Fibroblast of gingiva (primary cell): Measurements from ENCODE around the gene TNIK.
A peak's percentile ranks its signal among the peaks of the same experiment; 100 is the strongest.

Experiments
- DNase-seq: peaks from one replicate; pipeline ENCODE4 v3.0.0-alpha.2; 2011; ENCODE audit warnings: low read depth

Gene TNIK

GRCh38 chr3:171362575-171362974, 97.6 kb downstream of the TNIK start:
- DNase-seq = no peak

GRCh38 chr3:171358881-171359198, 101.4 kb downstream of the TNIK start:
- no peak for DNase-seq

- no peak for DNase-seq
Observed at GRCh38 chr3:171358181-171358880, 101.9 kb downstream of the TNIK start.

GRCh38 chr3:171357721-171358120, 102.5 kb downstream of the TNIK start:
- no peak for DNase-seq

DNA sequence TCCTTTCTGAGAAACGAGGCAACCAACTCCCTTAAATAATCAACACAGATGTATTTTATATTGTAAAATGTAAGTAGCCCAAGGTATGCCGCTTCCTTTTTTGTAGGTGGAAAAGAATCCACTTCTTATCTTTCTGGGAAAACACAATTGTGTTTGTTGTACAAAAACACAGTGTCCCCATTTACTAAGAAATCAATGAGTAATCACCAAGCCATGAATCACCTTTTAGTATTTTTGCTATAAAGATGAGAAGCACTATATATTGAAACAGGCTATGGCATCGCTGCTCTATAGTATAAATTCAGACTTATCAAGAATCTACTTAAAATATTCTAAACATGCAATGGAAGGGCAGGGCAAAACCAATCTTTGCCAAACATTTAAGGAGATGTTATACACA, 104.0 kb downstream of the TNIK start:
- no peak for DNase-seq

- DNase-seq = no peak
Observed at GRCh38 chr3:171354706-171355582, 105.3 kb downstream of the TNIK start.

GRCh38 chr3:171354049-171354705, 106.0 kb downstream of the TNIK start:
- no peak for DNase-seq

DNA sequence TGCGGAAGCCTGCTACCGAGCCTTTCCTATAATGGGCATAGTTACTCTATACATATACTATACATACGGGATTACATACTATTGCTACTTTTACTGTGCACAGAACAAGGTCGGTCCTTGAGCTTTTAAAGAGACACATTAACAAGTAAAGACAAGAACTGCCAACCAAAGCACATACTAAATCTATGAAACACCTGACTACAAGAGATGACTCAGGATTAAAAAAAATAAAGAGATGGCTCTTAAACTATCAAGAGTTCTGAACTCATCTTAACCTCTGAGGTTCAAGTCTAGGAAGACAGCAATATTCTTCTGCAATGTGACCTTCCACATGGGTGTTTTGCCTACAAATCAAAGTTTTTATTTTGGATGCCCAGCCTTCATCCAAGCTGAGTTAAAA, 106.8 kb downstream of the TNIK start:
- no peak for DNase-seq

DNA sequence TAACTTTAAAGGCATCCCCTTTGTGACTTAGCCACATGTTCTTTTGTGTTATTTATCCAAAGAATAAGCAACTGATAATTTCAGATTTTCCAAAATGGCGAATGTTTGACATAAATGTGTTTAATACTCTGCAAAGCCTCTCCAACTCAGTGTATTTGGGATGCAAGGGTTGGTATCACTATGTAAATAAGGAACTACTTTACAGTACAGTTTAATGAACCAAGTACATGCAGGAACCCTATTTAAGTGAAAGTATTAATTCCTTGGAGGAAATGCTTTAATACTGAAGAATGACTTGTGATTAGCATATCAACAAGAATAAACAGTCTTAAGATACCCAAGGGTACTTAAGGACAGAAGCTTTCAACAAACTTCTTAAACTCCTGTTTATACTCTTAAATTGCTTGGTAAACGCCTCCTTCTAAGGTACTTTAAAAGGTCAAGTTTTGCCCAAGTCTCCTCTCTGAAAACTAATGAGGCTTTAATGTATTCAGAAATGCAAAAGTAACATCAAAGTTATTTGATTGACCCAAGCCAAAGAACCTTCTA, 107.7 kb downstream of the TNIK start:
- DNase-seq = no peak

GRCh38 chr3:171351676-171352075, 108.5 kb downstream of the TNIK start:
- peak; percentile 76 for DNase-seq

- no peak for DNase-seq
Observed at GRCh38 chr3:171350364-171350763, 109.8 kb downstream of the TNIK start.

DNA sequence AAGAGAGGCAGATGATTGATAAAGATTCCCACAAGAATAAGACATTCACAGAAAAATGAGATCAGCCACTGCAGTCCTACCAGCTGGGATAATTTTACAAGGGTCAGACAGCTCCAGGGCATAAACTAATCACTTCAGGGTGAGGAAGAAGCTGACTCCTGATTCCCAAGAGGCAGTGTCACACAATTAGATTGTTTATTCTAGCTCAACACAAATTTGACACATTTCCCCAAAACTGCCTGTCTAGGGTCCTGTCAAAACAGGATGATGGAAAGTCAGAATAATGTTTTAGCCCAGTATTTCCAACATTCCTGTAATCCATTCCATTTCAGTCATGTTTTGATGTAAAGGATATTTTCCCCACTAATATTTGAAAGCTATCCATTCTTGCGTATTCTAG, 110.8 kb downstream of the TNIK start:
- no peak for DNase-seq

DNA sequence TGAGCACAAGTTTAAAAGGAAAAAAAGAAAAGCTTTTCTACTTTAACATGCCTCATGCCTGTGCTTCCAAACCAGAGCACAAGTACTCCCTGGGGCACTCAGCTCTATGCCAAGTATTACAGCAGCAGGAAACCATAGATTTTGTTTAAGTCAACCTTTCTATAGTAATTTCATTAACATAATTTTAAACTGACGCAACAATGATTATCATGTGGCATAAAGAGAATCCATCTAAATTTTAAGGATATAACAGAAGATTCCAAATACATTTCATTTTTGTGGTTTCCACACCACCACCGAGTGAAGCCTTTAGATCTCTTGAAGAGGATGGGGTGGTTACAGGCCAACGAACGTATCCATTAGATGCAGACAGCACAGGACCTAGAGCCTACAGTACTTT, 112.1 kb downstream of the TNIK start:
- DNase-seq = no peak

GRCh38 chr3:171347301-171348039, 112.7 kb downstream of the TNIK start:
- DNase-seq = no peak

- no peak for DNase-seq
Observed at GRCh38 chr3:171346582-171347300, 113.5 kb downstream of the TNIK start.

DNA sequence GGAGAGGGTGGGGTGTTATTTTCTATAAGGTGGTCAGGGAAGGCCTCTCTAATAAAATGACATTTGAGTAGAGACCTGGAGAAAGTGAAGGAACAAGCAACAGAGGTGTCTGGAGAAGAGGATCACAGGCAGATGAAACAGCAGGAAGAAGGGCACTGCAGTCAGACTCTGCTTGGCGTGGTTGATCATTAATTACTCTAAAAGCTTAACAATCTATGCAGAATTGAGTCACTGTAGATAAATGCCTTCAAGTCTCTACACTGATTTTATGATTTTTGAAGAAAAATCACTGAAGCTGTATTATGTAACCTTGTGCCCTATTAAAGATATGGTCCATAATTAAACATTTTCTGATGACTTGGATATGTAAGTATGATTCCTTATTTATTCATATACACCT, 114.2 kb downstream of the TNIK start:
- no peak for DNase-seq

GRCh38 chr3:171345107-171345843, 114.9 kb downstream of the TNIK start:
- DNase-seq = no peak

DNA sequence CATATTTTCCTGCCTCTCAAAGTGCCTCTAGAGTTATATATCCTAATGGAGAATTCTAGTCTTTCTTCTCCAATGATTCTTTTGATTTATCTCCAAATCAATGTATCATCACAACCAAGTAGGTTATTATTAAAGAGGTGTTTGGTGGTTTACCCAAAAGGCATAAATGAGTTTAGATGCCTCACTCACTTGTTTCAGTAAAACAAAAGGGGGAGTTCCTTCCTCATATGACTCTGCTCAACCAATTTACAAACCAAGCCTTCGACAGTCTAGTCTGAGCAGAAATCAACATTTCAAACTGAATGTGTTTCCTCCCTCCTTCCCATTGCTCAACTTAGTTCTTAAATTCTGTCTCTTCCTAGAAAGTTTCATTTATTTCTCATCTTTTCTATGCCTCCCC, 116.5 kb downstream of the TNIK start:
- DNase-seq = no peak

- DNase-seq = no peak
Observed at GRCh38 chr3:171342783-171343420, 117.3 kb downstream of the TNIK start.

DNA sequence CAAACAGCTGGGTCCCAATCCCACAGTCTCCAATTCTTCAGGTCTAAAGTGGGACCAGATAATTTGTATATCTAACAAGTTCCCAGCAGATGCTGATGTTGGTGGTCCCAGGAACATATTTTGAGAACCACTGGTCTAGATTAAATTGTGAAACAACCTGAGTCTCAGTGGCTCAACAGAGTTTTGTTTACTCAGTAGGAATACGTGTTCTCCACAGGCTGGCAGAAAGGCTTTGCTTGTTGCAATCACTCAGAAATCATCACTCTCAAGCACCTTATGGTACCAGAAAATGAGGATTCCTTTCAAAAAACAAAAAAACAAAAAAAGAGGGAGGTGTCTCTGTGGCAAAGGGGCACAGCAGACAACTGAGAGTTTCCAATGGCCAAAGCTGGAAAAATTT, 118.0 kb downstream of the TNIK start:
- DNase-seq = no peak
